Measurements from ENCODE around the gene MTRF1L.
"Not testable (repeated sequence)": the region's sequence is repeated elsewhere in the genome, so short reads cannot be mapped to it uniquely, and the experiment has no call there.

The MTRF1L gene

GRCh38 chr6:153001767-153002612 is 519 bp downstream of the MTRF1L start:
- no peak for DNase-seq

- DNase-seq = not testable (repeated sequence)
Observed at GRCh38 chr6:153000790-153001189, 1.7 kb downstream of the MTRF1L start.

- no peak for DNase-seq
Observed at GRCh38 chr6:153000243-153000642, 2.3 kb downstream of the MTRF1L start.

GRCh38 chr6:152999538-152999937 is 3.0 kb downstream of the MTRF1L start:
- DNase-seq = not testable (repeated sequence)

GRCh38 chr6:152993847-152994246 is 8.7 kb downstream of the MTRF1L start:
- no peak for DNase-seq

GRCh38 chr6:152993431-152993830 is 9.1 kb downstream of the MTRF1L start:
- no peak for DNase-seq

GRCh38 chr6:152986978-152987377 is 15.5 kb downstream of the MTRF1L start:
- no peak for DNase-seq

- not testable (repeated sequence) for DNase-seq
Observed at GRCh38 chr6:152985300-152985699, 17.2 kb downstream of the MTRF1L start.

GRCh38 chr6:152984513-152984872 is 18.0 kb downstream of the MTRF1L start:
- DNase-seq = no peak

- peak; percentile 52 for DNase-seq
Observed at GRCh38 chr6:152983637-152984512, 18.6 kb downstream of the MTRF1L start.

- peak; percentile 93 for DNase-seq
Observed at GRCh38 chr6:152982904-152983636, 19.4 kb downstream of the MTRF1L start, which contains the start of gene FBXO5. FBXO5 (minus strand) TSS chr6:152983041; CDS start chr6:152982959, 82 bp downstream.

- no peak for DNase-seq
Observed at GRCh38 chr6:152981989-152982903, 20.3 kb downstream of the MTRF1L start.

- no peak for DNase-seq
Observed at GRCh38 chr6:152981219-152981618, 21.3 kb downstream of the MTRF1L start.

- DNase-seq = no peak
Observed at GRCh38 chr6:152980656-152981055, 21.9 kb downstream of the MTRF1L start.

- no peak for DNase-seq
Observed at GRCh38 chr6:152979116-152979515, 23.4 kb downstream of the MTRF1L start.

GRCh38 chr6:152978058-152978457 is 24.5 kb downstream of the MTRF1L start:
- DNase-seq = no peak

GRCh38 chr6:152977556-152977955 is 25.0 kb downstream of the MTRF1L start:
- DNase-seq = no peak

GRCh38 chr6:152976749-152977148 is 25.8 kb downstream of the MTRF1L start:
- no peak for DNase-seq

GRCh38 chr6:152975204-152975915 is 27.1 kb downstream of the MTRF1L start:
- DNase-seq = no peak

- DNase-seq = no peak
Observed at GRCh38 chr6:152973916-152974315, 28.6 kb downstream of the MTRF1L start.
